ENCODE results near the gene SMPD3. TPM values are rescaled to one million over a fixed set of nuclear protein-coding genes. Genes with fewer than 3 reads are reported as not detected.

SMPD3 gene
- total RNA-seq, 1 donor from 2014 or later, result 0.38 TPM

DNA sequence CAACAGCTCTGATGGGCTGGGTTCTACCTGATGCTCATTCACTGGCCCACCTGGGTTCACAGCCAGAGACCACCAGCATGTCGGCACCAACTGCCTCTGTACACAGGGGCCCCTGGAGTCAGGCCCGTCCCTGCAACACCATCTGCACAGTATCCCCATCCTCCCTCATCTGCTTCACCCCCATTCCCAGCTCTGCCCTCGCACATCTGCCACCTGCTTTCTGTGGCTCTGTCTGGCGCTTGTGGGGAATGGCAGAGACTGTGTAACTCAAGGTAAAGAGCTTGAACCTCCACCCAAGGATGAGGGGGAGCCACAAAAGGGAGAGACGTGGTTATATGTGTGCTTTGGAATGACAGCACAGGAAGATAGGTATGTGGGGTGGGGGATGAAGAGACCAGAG lies 27.2 kb downstream of the SMPD3 start:
- TF ChIP-seq, protein P1, sequence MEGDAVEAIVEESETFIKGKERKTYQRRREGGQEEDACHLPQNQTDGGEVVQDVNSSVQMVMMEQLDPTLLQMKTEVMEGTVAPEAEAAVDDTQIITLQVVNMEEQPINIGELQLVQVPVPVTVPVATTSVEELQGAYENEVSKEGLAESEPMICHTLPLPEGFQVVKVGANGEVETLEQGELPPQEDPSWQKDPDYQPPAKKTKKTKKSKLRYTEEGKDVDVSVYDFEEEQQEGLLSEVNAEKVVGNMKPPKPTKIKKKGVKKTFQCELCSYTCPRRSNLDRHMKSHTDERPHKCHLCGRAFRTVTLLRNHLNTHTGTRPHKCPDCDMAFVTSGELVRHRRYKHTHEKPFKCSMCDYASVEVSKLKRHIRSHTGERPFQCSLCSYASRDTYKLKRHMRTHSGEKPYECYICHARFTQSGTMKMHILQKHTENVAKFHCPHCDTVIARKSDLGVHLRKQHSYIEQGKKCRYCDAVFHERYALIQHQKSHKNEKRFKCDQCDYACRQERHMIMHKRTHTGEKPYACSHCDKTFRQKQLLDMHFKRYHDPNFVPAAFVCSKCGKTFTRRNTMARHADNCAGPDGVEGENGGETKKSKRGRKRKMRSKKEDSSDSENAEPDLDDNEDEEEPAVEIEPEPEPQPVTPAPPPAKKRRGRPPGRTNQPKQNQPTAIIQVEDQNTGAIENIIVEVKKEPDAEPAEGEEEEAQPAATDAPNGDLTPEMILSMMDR (IDR thresholded peaks at IDR 0.05; ENCODE audit: insufficient read depth, low read length, poor library complexity, severe bottlenecking), result no peak
- Histone ChIP-seq H3K4me3 (ENCODE audit: low read depth, low read length) (no peak overlapping the region), H3K27me3 (ENCODE audit: control insufficient read depth, insufficient read depth, low read length) (no peaks in the 10 kb centered on the region), H3K36me3 (ENCODE audit: control insufficient read depth, insufficient read depth, low read length) (no peaks in the 10 kb centered on the region)
- DNase-seq (ENCODE audit: low read depth), result no peak

DNA sequence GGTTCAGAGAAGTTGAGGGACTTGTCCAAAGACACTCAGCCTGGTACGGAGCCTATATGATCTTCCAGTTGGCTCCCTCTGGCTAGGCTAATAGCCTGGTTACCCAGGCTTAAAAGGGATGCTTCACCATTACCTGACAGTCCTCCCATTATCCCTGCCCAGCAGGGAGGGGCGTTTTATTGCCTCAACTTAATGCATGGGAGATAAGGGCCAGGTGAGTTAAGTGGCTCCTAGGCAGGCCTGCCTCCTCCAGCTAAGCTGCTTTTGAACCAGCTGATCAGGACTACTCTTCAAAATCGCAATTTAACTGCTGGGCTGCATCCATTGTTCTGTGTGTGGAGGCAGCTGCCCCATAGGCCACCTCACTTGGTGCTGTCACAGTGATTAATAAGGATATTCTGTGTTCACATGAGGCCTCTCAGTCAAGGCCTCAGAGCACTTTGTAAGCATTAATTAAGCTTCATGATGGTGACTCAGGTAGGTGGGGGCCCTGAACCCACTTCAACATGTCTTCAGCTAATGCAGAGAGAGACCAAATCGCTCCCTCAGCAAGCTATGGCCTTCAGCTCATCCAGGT lies 27.9 kb downstream of the SMPD3 start:
- no peak for DNase-seq (ENCODE audit: low read depth)
- Histone ChIP-seq H3K4me3 (ENCODE audit: low read depth, low read length) (no peak overlapping the region), H3K27me3 (ENCODE audit: control insufficient read depth, insufficient read depth, low read length) (no peaks in the 10 kb centered on the region), H3K36me3 (ENCODE audit: control insufficient read depth, insufficient read depth, low read length) (no peaks in the 10 kb centered on the region)
- TF ChIP-seq, protein P1 (IDR thresholded peaks at IDR 0.05; ENCODE audit: insufficient read depth, low read length, poor library complexity, severe bottlenecking), result no peak

DNA sequence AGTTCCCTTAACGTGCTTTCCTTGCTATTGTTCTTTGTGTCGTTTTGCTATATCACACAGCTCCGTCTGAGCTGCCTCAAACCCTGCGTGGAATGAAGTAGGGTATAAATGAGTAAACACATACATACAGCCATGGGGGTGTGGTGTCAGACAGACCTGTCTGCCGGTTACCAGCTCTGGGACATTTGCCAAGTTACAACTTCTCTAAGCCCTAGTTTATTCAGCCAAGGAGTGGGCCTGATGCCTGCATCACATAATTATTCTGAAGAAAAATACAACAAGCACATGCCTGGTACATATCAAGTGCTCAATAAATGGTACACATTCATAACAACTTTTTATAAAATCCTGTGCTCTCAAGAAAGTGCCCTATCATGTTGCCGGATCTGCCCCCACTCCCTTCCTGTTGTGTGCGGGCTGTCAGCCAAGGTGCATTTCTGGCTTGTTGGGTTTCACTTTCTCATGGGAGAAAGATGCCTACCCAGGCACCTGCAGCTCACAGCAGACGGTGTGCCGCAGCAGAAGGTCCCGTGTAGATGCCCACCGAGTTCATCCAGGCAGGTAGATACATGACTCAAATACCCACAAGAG lies 30.5 kb downstream of the SMPD3 start:
- no peaks in the 10 kb centered on the region for H3K36me3 ChIP-seq (ENCODE audit: control insufficient read depth, insufficient read depth, low read length)
- peaks cover 3% of the 10 kb centered on the region for H3K27me3 ChIP-seq (ENCODE audit: control insufficient read depth, insufficient read depth, low read length)
- TF ChIP-seq, protein P1 (IDR thresholded peaks at IDR 0.05; ENCODE audit: insufficient read depth, low read length, poor library complexity, severe bottlenecking), result no peak
- no peak overlapping the region for H3K4me3 ChIP-seq (ENCODE audit: low read depth, low read length)
- no peak for DNase-seq (ENCODE audit: low read depth)

DNA sequence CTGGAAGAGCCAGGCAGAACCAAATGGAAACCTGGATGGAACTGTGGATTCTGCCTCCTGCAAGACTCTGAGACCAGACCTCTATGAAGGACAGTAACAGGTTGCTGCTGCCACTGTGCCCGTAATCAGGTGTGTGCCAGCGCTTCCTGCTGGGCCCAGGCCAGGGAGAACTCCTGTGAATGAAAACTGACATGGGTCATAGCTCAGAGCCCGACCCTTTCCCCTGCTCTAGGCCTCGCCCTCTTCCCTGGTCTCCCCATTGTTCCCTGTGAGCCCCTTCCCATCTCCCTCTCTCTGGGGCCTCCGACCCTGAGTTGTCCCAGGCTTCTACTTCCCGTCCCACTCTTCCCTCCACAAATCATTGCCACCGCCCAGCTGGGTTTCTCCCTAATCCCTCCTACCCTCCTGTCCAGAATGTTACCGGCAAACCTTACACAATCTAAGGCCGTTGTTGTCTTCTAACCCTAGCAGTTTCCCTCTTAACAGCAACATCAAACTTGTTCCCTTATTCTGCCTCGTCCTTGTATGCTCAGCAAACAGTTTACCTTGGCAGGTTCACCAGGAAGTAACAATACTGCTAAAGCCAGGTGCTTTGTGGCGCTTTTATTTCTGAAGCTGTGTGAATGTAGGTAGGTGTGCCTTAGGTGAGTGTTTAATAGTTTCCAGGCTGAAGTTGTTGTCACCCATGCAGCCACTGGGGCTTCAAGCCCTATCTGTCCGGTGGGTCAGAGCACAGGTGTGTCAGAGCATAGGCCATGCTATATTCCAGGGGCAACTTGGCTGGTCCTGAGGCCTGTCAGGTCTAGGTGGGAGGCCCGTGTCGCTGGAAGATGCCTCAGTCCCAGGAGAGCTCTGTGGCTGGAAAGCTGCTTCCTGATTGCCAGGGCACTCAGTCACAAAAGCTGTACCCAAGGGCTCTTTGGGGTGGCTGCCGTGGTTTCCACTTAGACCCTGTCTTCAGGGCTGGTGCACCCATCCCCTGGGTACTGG lies 32.0 kb downstream of the SMPD3 start:
- no peak for DNase-seq (ENCODE audit: low read depth)
- peaks cover 3% of the 10 kb centered on the region for H3K27me3 ChIP-seq (ENCODE audit: control insufficient read depth, insufficient read depth, low read length)
- H3K36me3 ChIP-seq (ENCODE audit: control insufficient read depth, insufficient read depth, low read length), result no peaks in the 10 kb centered on the region
- TF ChIP-seq, protein P1 (IDR thresholded peaks at IDR 0.05; ENCODE audit: insufficient read depth, low read length, poor library complexity, severe bottlenecking), result no peak
- no peak overlapping the region for H3K4me3 ChIP-seq (ENCODE audit: low read depth, low read length)

DNA sequence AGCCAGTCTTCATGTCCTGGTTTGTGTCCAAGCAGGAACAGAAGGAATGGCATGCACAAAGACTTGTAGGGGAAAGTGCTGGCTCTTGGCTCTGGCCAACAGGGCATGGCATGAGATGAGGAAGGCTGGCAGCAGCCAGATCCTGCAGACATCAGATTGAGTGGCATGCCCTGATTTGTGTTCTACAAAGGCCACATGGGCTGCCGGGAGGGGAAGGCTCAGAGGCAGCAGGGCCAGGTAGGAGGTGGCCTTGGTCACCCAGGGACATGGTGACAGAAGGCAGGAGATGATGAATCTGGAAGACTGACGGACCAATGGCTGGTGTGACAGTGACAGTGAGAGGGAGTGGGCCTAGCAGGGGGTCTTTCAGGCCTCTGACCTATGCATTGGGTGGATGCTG lies 33.7 kb downstream of the SMPD3 start:
- no peaks in the 10 kb centered on the region for H3K36me3 ChIP-seq (ENCODE audit: control insufficient read depth, insufficient read depth, low read length)
- no peak for DNase-seq (ENCODE audit: low read depth)

More for the DNA sequence above, 33.7 kb downstream of the SMPD3 start:
- TF ChIP-seq, protein P1 (IDR thresholded peaks at IDR 0.05; ENCODE audit: insufficient read depth, low read length, poor library complexity, severe bottlenecking), result no peak
- Histone ChIP-seq H3K4me3 (ENCODE audit: low read depth, low read length) (no peak overlapping the region), H3K27me3 (ENCODE audit: control insufficient read depth, insufficient read depth, low read length) (peaks cover 3% of the 10 kb centered on the region)

Data from kidney epithelial cell (primary cell).